ENCODE data around the gene KLHL21.
"Not testable (repeated sequence)": the region's sequence is repeated elsewhere in the genome, so short reads cannot be mapped to it uniquely, and the experiment has no call there.

Gene KLHL21

DNA sequence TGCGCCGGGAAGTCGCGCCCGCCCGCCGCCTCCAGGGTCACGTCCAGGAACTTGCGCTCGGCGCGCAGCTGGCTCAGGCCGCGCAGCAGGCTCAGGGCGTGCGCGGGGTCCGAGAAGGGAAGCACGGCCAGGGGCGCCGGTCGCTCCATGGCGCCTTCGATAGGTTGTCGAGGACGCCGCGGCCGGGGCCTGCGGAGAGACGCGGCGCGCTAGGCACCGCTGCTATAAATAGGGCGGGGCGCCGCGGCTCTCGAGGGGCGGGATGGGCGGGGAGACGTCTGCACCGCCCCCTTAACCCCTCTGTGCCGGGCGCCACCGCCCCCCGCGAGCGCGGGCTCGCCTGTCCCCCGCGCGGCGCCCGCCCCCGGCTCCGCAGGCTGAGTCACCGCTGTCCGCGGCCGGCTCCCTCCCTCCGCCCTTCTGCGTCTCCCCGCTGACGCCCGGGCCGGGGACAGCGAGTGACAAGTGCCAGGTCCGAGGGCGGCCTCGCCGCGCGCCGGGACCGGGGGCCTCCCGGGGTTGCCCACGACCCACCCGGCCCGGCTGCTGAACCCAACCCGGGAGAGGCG lies at the start of gene KLHL21:
TSS of gene KLHL21 (minus strand) at position 201 of the 569 bp plus-strand sequence. CDS start at position 149, 52 bp downstream.
- no peaks in the 10 kb centered on the region for H3K27me3 ChIP-seq (ENCODE audit: control insufficient read depth in 2 of 2, insufficient read depth in 2 of 2, low read length in 2 of 2)
- H3K9ac ChIP-seq (ENCODE audit: low read depth in 1 of 2, low read length in 2 of 2) = peak within 1 kb of the TSS; percentile 91 to 92
- peaks cover 30 to 31% of the 10 kb centered on the region in 2 donors for H3K4me1 ChIP-seq (ENCODE audit: control insufficient read depth in 2 of 2, insufficient read depth in 2 of 2, low read length in 2 of 2)
- H3K9me3 ChIP-seq (ENCODE audit: control insufficient read depth in 2 of 2, low read length in 2 of 2) = no peaks in the 10 kb centered on the region
- H3K36me3 ChIP-seq (ENCODE audit: control insufficient read depth in 2 of 2, insufficient read depth in 2 of 2, low read length in 2 of 2) = peaks cover 3 to 10% of the 10 kb centered on the region in 2 donors
- H3K27ac ChIP-seq (ENCODE audit: low read depth in 2 of 2, low read length in 2 of 2) = peak within 1 kb of the TSS; percentile 95 to 98
- peak within 1 kb of the TSS; percentile 81 to 89 for H3K4me3 ChIP-seq (ENCODE audit: low read length in 2 of 2)

DNA sequence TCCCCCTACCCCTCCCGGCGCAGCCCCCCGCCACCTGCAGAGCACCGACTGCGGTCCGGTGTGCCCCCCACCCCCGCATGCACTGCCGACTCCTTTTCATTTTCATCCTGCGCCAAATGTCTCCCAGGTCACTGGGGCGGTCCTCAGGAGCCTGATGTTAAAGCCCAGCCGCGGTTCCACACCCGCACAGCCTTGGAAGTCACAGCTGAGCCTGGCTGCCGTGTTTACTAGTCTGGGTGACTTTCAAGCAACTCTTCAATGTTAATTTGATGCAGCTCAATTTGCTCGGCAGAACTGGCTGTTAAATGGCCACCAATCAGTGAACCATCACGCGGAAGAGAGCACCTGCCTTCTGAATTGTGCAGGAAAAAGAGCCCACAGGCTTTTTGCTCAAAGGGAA lies 49.2 kb upstream of the KLHL21 start:
- H3K36me3 ChIP-seq (ENCODE audit: control insufficient read depth in 2 of 2, insufficient read depth in 2 of 2, low read length in 2 of 2) = peaks cover 31 to 36% of the 10 kb centered on the region in 2 donors

DNA sequence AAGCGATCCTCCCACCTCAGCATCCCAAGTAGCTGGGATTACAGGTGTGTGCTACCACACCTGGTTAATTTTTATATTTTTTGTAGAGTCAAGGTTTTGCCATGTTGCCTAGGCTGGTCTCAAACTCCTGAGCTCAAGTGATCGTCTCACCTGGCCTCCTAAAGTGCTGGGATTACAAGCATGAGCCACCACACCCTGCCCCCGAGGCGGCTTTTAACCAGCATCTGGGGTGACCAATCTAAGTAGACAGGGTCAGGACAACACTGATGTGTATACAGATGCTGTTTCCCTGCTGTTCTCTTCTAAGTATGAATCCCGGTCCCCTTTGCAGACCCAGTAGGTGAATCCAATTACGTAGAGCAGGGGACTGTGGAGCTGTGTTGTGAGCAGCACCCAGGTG lies 45.9 kb upstream of the KLHL21 start:
- no peak overlapping the region for H3K4me3 ChIP-seq (ENCODE audit: low read length in 2 of 2)
- no peaks in the 10 kb centered on the region for H3K27me3 ChIP-seq (ENCODE audit: control insufficient read depth in 2 of 2, insufficient read depth in 2 of 2, low read length in 2 of 2)
- H3K9me3 ChIP-seq (ENCODE audit: control insufficient read depth in 2 of 2, low read length in 2 of 2) = no peaks in the 10 kb centered on the region
- H3K4me1 ChIP-seq (ENCODE audit: control insufficient read depth in 2 of 2, insufficient read depth in 2 of 2, low read length in 2 of 2) = no peaks in the 10 kb centered on the region
- peaks cover 42% of the 10 kb centered on the region in 2 donors for H3K36me3 ChIP-seq (ENCODE audit: control insufficient read depth in 2 of 2, insufficient read depth in 2 of 2, low read length in 2 of 2)
- H3K9ac ChIP-seq (ENCODE audit: low read depth in 1 of 2, low read length in 2 of 2) = no peak overlapping the region
- H3K27ac ChIP-seq (ENCODE audit: low read depth in 2 of 2, low read length in 2 of 2) = no peak overlapping the region

More for the DNA sequence above, 49.2 kb upstream of the KLHL21 start:
- H3K4me1 ChIP-seq (ENCODE audit: control insufficient read depth in 2 of 2, insufficient read depth in 2 of 2, low read length in 2 of 2) = no peaks in the 10 kb centered on the region
- H3K4me3 ChIP-seq (ENCODE audit: low read length in 2 of 2) = no peak overlapping the region
- no peak overlapping the region for H3K27ac ChIP-seq (ENCODE audit: low read depth in 2 of 2, low read length in 2 of 2)
- no peaks in the 10 kb centered on the region for H3K9me3 ChIP-seq (ENCODE audit: control insufficient read depth in 2 of 2, low read length in 2 of 2)
- no peak overlapping the region for H3K9ac ChIP-seq (ENCODE audit: low read depth in 1 of 2, low read length in 2 of 2)
- H3K27me3 ChIP-seq (ENCODE audit: control insufficient read depth in 2 of 2, insufficient read depth in 2 of 2, low read length in 2 of 2) = no peaks in the 10 kb centered on the region

- Histone ChIP-seq H3K9me3 (ENCODE audit: control insufficient read depth in 2 of 2, low read length in 2 of 2) (no peaks in the 10 kb centered on the region), H3K4me1 (ENCODE audit: control insufficient read depth in 2 of 2, insufficient read depth in 2 of 2, low read length in 2 of 2) (no peaks in the 10 kb centered on the region), H3K27me3 (ENCODE audit: control insufficient read depth in 2 of 2, insufficient read depth in 2 of 2, low read length in 2 of 2) (no peaks in the 10 kb centered on the region), H3K4me3 (ENCODE audit: low read length in 2 of 2) (no peak overlapping the region), H3K36me3 (ENCODE audit: control insufficient read depth in 2 of 2, insufficient read depth in 2 of 2, low read length in 2 of 2) (peaks cover 39 to 41% of the 10 kb centered on the region in 2 donors), H3K27ac (ENCODE audit: low read depth in 2 of 2, low read length in 2 of 2) (no peak overlapping the region), H3K9ac (ENCODE audit: low read depth in 1 of 2, low read length in 2 of 2) (no peak overlapping the region)
These were observed 44.0 kb upstream of the KLHL21 start for GRCh38 chr1:6646499-6647148.

- Histone ChIP-seq H3K9ac (ENCODE audit: low read depth in 1 of 2, low read length in 2 of 2) (no peak overlapping the region), H3K36me3 (ENCODE audit: control insufficient read depth in 2 of 2, insufficient read depth in 2 of 2, low read length in 2 of 2) (peaks cover 33 to 37% of the 10 kb centered on the region in 2 donors), H3K27ac (ENCODE audit: low read depth in 2 of 2, low read length in 2 of 2) (no peak overlapping the region), H3K27me3 (ENCODE audit: control insufficient read depth in 2 of 2, insufficient read depth in 2 of 2, low read length in 2 of 2) (no peaks in the 10 kb centered on the region), H3K4me3 (ENCODE audit: low read length in 2 of 2) (no peak overlapping the region), H3K4me1 (ENCODE audit: control insufficient read depth in 2 of 2, insufficient read depth in 2 of 2, low read length in 2 of 2) (no peaks in the 10 kb centered on the region), H3K9me3 (ENCODE audit: control insufficient read depth in 2 of 2, low read length in 2 of 2) (no peaks in the 10 kb centered on the region)
These were observed 42.3 kb upstream of the KLHL21 start for GRCh38 chr1:6645018-6645417.

GRCh38 chr1:6640867-6641266 lies 38.2 kb upstream of the KLHL21 start:
- not testable (repeated sequence) for H3K4me1 ChIP-seq (ENCODE audit: control insufficient read depth in 2 of 2, insufficient read depth in 2 of 2, low read length in 2 of 2); H3K27me3 ChIP-seq (ENCODE audit: control insufficient read depth in 2 of 2, insufficient read depth in 2 of 2, low read length in 2 of 2); H3K4me3 ChIP-seq (ENCODE audit: low read length in 2 of 2); H3K27ac ChIP-seq (ENCODE audit: low read depth in 2 of 2, low read length in 2 of 2); H3K9ac ChIP-seq (ENCODE audit: low read depth in 1 of 2, low read length in 2 of 2); H3K9me3 ChIP-seq (ENCODE audit: control insufficient read depth in 2 of 2, low read length in 2 of 2)
- H3K36me3 ChIP-seq (ENCODE audit: control insufficient read depth in 2 of 2, insufficient read depth in 2 of 2, low read length in 2 of 2) = peaks cover 66 to 70% of the 10 kb centered on the region in 2 donors

- Histone ChIP-seq H3K4me3 (ENCODE audit: low read length in 2 of 2) (no peak overlapping the region), H3K36me3 (ENCODE audit: control insufficient read depth in 2 of 2, insufficient read depth in 2 of 2, low read length in 2 of 2) (peaks cover 68 to 72% of the 10 kb centered on the region in 2 donors), H3K9ac (ENCODE audit: low read depth in 1 of 2, low read length in 2 of 2) (no peak overlapping the region), H3K27ac (ENCODE audit: low read depth in 2 of 2, low read length in 2 of 2) (no peak overlapping the region), H3K9me3 (ENCODE audit: control insufficient read depth in 2 of 2, low read length in 2 of 2) (no peaks in the 10 kb centered on the region), H3K27me3 (ENCODE audit: control insufficient read depth in 2 of 2, insufficient read depth in 2 of 2, low read length in 2 of 2) (no peaks in the 10 kb centered on the region), H3K4me1 (ENCODE audit: control insufficient read depth in 2 of 2, insufficient read depth in 2 of 2, low read length in 2 of 2) (no peaks in the 10 kb centered on the region)
These were observed 35.6 kb upstream of the KLHL21 start for GRCh38 chr1:6638226-6638625.

GRCh38 chr1:6637770-6638169 lies 35.1 kb upstream of the KLHL21 start:
- Histone ChIP-seq H3K36me3 (ENCODE audit: control insufficient read depth in 2 of 2, insufficient read depth in 2 of 2, low read length in 2 of 2) (peaks cover 68 to 74% of the 10 kb centered on the region in 2 donors), H3K4me3 (ENCODE audit: low read length in 2 of 2) (no peak overlapping the region), H3K9me3 (ENCODE audit: control insufficient read depth in 2 of 2, low read length in 2 of 2) (no peaks in the 10 kb centered on the region), H3K4me1 (ENCODE audit: control insufficient read depth in 2 of 2, insufficient read depth in 2 of 2, low read length in 2 of 2) (no peaks in the 10 kb centered on the region), H3K27me3 (ENCODE audit: control insufficient read depth in 2 of 2, insufficient read depth in 2 of 2, low read length in 2 of 2) (no peaks in the 10 kb centered on the region), H3K27ac (ENCODE audit: low read depth in 2 of 2, low read length in 2 of 2) (no peak overlapping the region), H3K9ac (ENCODE audit: low read depth in 1 of 2, low read length in 2 of 2) (no peak overlapping the region)

DNA sequence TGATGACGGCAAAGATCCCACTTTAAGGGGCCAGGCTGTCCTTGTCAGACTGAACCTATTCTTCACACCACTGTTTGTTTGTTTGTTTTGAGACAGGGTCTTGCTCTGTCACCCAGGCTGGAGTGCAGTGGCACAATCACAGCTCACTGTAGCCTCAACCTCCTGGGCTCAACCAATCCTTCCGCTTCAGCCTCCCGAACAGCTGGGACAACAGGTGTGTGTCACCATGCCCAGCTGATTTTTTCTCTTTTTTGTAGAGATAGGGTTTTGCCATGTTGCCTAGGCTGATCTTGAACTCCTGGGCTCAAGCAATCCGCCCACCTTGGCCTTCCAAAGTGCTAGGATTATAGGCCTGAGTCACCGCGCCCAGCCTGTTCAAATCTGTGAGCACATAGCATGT lies 34.1 kb upstream of the KLHL21 start:
- not testable (repeated sequence) for H3K27ac ChIP-seq (ENCODE audit: low read depth in 2 of 2, low read length in 2 of 2); H3K27me3 ChIP-seq (ENCODE audit: control insufficient read depth in 2 of 2, insufficient read depth in 2 of 2, low read length in 2 of 2); H3K9ac ChIP-seq (ENCODE audit: low read depth in 1 of 2, low read length in 2 of 2); H3K4me3 ChIP-seq (ENCODE audit: low read length in 2 of 2); H3K9me3 ChIP-seq (ENCODE audit: control insufficient read depth in 2 of 2, low read length in 2 of 2); H3K4me1 ChIP-seq (ENCODE audit: control insufficient read depth in 2 of 2, insufficient read depth in 2 of 2, low read length in 2 of 2)
- H3K36me3 ChIP-seq (ENCODE audit: control insufficient read depth in 2 of 2, insufficient read depth in 2 of 2, low read length in 2 of 2) = peaks cover 66 to 74% of the 10 kb centered on the region in 2 donors

- no peaks in the 10 kb centered on the region for H3K9me3 ChIP-seq (ENCODE audit: control insufficient read depth in 2 of 2, low read length in 2 of 2)
- H3K4me3 ChIP-seq (ENCODE audit: low read length in 2 of 2) = no peak overlapping the region
- H3K36me3 ChIP-seq (ENCODE audit: control insufficient read depth in 2 of 2, insufficient read depth in 2 of 2, low read length in 2 of 2) = peaks cover 62 to 69% of the 10 kb centered on the region in 2 donors
- H3K27ac ChIP-seq (ENCODE audit: low read depth in 2 of 2, low read length in 2 of 2) = no peak overlapping the region
- H3K27me3 ChIP-seq (ENCODE audit: control insufficient read depth in 2 of 2, insufficient read depth in 2 of 2, low read length in 2 of 2) = no peaks in the 10 kb centered on the region
- H3K4me1 ChIP-seq (ENCODE audit: control insufficient read depth in 2 of 2, insufficient read depth in 2 of 2, low read length in 2 of 2) = no peaks in the 10 kb centered on the region
- H3K9ac ChIP-seq (ENCODE audit: low read depth in 1 of 2, low read length in 2 of 2) = no peak overlapping the region
These were observed 33.5 kb upstream of the KLHL21 start for GRCh38 chr1:6635910-6636760.
